Activated CD4-positive, alpha-beta memory T cell treated with anti-CD3 and anti-CD28 coated beads, Interleukin-2, amount 10 ng/mL, durations not matched to agents 7 days and 5 days (primary cell): Measurements from ENCODE around the gene XCL1. TPM values are rescaled to one million over a fixed set of nuclear protein-coding genes. Genes with fewer than 3 reads are reported as not detected.
"Not testable (repeated sequence)": the region's sequence is repeated elsewhere in the genome, so short reads cannot be mapped to it uniquely, and the experiment has no call there.

Experiments used
- CTCF ChIA-PET: fragments of 350-600 bp; sonication (Branson Sonifier 250); formaldehyde crosslinking; loops from one replicate; lab custom pipeline; 2021; ENCODE audit warnings: antibody characterized with exemption, inconsistent platforms; lab: Charles Lee
- POLR2A ChIA-PET: fragments of 350-600 bp; sonication (Branson Sonifier 250); formaldehyde crosslinking; loops from one replicate; lab custom pipeline; 2021; ENCODE audit warnings: antibody characterized with exemption; lab: Charles Lee
- DNase-seq: peaks from one replicate; pipeline ENCODE4 v3.0.0-alpha.2; 2020
- H3K27ac Mint-ChIP-seq: one replicate; pipeline ENCODE4 v1.8.0; 2021; ENCODE audit warnings: mild to moderate bottlenecking, mixed read lengths
- H3K27me3 Mint-ChIP-seq: one replicate; pipeline ENCODE4 v1.8.0; 2021; ENCODE audit warnings: mixed read lengths
- H3K36me3 Mint-ChIP-seq: one replicate; pipeline ENCODE4 v1.8.0; 2021; ENCODE audit warnings: low read depth, mixed read lengths
- H3K4me1 Mint-ChIP-seq: one replicate; pipeline ENCODE4 v1.8.0; 2021; ENCODE audit warnings: mixed read lengths
- H3K4me3 Mint-ChIP-seq: one replicate; pipeline ENCODE4 v1.8.0; 2021; ENCODE audit warnings: mild to moderate bottlenecking, mixed read lengths
- H3K9me3 Mint-ChIP-seq: one replicate; pipeline ENCODE4 v1.8.0; 2021; ENCODE audit warnings: mixed read lengths
- total RNA-seq, 2 experiments: library from RNA; stranded (reverse); gene quantifications; one replicate each; pipeline ENCODE4 v1.2.3, GENCODE V29; 2021

The XCL1 gene
- total RNA-seq: under 1 TPM in 1 of 2 experiments, not detected in 1; 0.33 TPM

GRCh38 chr1:168576245-168576688 lies at the start of gene XCL1:
Gene XCL1 (plus strand): TSS chr1:168576605. CDS start chr1:168576638, 33 bp downstream.
- Mint-ChIP-seq H3K4me1 (peaks cover 27% of the 10 kb centered on the region), H3K27me3 (peaks cover 12% of the 10 kb centered on the region)
- CTCF ChIA-PET: interaction anchor here (1.2 kb wide), 1 partner anchor 27 kb away, joined by 3 read pairs; no protein-coding TSS in a partner anchor
- H3K36me3 Mint-ChIP-seq, H3K9me3 Mint-ChIP-seq, H3K27ac Mint-ChIP-seq, DNase-seq, POLR2A ChIA-PET, H3K4me3 Mint-ChIP-seq: not testable (repeated sequence)

- CTCF ChIA-PET: interaction anchor here (1.2 kb wide), 1 partner anchor 187 kb away, joined by 4 read pairs; no protein-coding TSS in a partner anchor
- POLR2A ChIA-PET: no interaction called here
- Mint-ChIP-seq H3K27me3 (peaks cover 10% of the 10 kb centered on the region), H3K9me3 (peaks cover under 1% of the 10 kb centered on the region), H3K4me3 (no peak overlapping the region), H3K27ac (no peak overlapping the region), H3K4me1 (peaks cover 20% of the 10 kb centered on the region), H3K36me3 (peaks cover under 1% of the 10 kb centered on the region)
- no peak for DNase-seq
Observed at GRCh38 chr1:168529518-168529917, 46.9 kb upstream of the XCL1 start.

- DNase-seq: no peak
- Mint-ChIP-seq H3K4me3 (no peak overlapping the region), H3K27ac (peak overlapping the region; percentile 32), H3K9me3 (peaks cover 3% of the 10 kb centered on the region), H3K4me1 (peaks cover 41% of the 10 kb centered on the region), H3K36me3 (peaks cover 8% of the 10 kb centered on the region), H3K27me3 (peaks cover 10% of the 10 kb centered on the region)
- POLR2A ChIA-PET: interaction anchor here (1.0 to 3.1 kb wide), 2 partner anchors 11 to 63 kb away, joined by 3 to 20 read pairs; no protein-coding TSS in a partner anchor
- CTCF ChIA-PET: no interaction called here
Observed at GRCh38 chr1:168531615-168532345, 44.6 kb upstream of the XCL1 start.

- Mint-ChIP-seq H3K4me3 (peak overlapping the region; percentile 54), H3K36me3 (peaks cover 35% of the 10 kb centered on the region), H3K27me3 (peaks cover 4% of the 10 kb centered on the region), H3K27ac (peak overlapping the region; percentile 83), H3K9me3 (peaks cover 15% of the 10 kb centered on the region), H3K4me1 (peaks cover 48% of the 10 kb centered on the region)
- ChIA-PET CTCF (interaction anchor here (0.6 to 2.4 kb wide), 12 partner anchors 10 to 193 kb away, joined by 3 to 15 read pairs (median 3); no protein-coding TSS in a partner anchor), POLR2A (interaction anchor here (0.6 to 3.2 kb wide), 15 partner anchors 9 to 833 kb away, joined by 3 to 31 read pairs (median 6); no protein-coding TSS in a partner anchor)
- DNase-seq: peak; percentile 37
Observed at GRCh38 chr1:168535536-168535935, 40.9 kb upstream of the XCL1 start.

GRCh38 chr1:168540798-168541197 lies 35.6 kb upstream of the XCL1 start:
- POLR2A ChIA-PET, H3K4me3 Mint-ChIP-seq, DNase-seq, H3K27ac Mint-ChIP-seq, CTCF ChIA-PET, H3K27me3 Mint-ChIP-seq: not testable (repeated sequence)
- H3K9me3 Mint-ChIP-seq: peaks cover 15% of the 10 kb centered on the region
- peaks cover 21% of the 10 kb centered on the region for H3K4me1 Mint-ChIP-seq
- H3K36me3 Mint-ChIP-seq: peaks cover 35% of the 10 kb centered on the region

GRCh38 chr1:168542978-168543377 lies 33.4 kb upstream of the XCL1 start:
- H3K4me1 Mint-ChIP-seq, H3K9me3 Mint-ChIP-seq, CTCF ChIA-PET, H3K4me3 Mint-ChIP-seq, POLR2A ChIA-PET, DNase-seq, H3K27ac Mint-ChIP-seq: not testable (repeated sequence)
- Mint-ChIP-seq H3K27me3 (peaks cover 12% of the 10 kb centered on the region), H3K36me3 (peaks cover 20% of the 10 kb centered on the region)

- H3K4me3 Mint-ChIP-seq, CTCF ChIA-PET, POLR2A ChIA-PET, H3K9me3 Mint-ChIP-seq, H3K27ac Mint-ChIP-seq, H3K4me1 Mint-ChIP-seq, DNase-seq: not testable (repeated sequence)
- H3K36me3 Mint-ChIP-seq: peaks cover 19% of the 10 kb centered on the region
- H3K27me3 Mint-ChIP-seq: peaks cover 20% of the 10 kb centered on the region
Observed at GRCh38 chr1:168543840-168544498, 32.4 kb upstream of the XCL1 start, which contains the start of gene XCL2. Gene XCL2 (minus strand): TSS chr1:168543997. CDS start chr1:168543964, 33 bp downstream.

- H3K4me3 Mint-ChIP-seq, DNase-seq, H3K4me1 Mint-ChIP-seq, H3K9me3 Mint-ChIP-seq, CTCF ChIA-PET, H3K27ac Mint-ChIP-seq, POLR2A ChIA-PET: not testable (repeated sequence)
- Mint-ChIP-seq H3K27me3 (peaks cover 22% of the 10 kb centered on the region), H3K36me3 (peaks cover 16% of the 10 kb centered on the region)
Observed at GRCh38 chr1:168545678-168546552, 30.5 kb upstream of the XCL1 start.

GRCh38 chr1:168546553-168546895 lies 29.9 kb upstream of the XCL1 start:
- H3K27ac Mint-ChIP-seq, DNase-seq, H3K9me3 Mint-ChIP-seq, H3K4me3 Mint-ChIP-seq, POLR2A ChIA-PET, H3K4me1 Mint-ChIP-seq, CTCF ChIA-PET: not testable (repeated sequence)
- H3K36me3 Mint-ChIP-seq: peaks cover 18% of the 10 kb centered on the region
- peaks cover 25% of the 10 kb centered on the region for H3K27me3 Mint-ChIP-seq

- ChIA-PET POLR2A (no interaction called here), CTCF (interaction anchor here (0.9 kb wide), 1 partner anchor 16 kb away, joined by 3 read pairs; no protein-coding TSS in a partner anchor)
- H3K36me3 Mint-ChIP-seq: peaks cover 16% of the 10 kb centered on the region
- H3K27ac Mint-ChIP-seq: no peak overlapping the region
- no peak for DNase-seq
- H3K9me3 Mint-ChIP-seq: no peaks in the 10 kb centered on the region
- H3K4me3 Mint-ChIP-seq: no peak overlapping the region
- H3K27me3 Mint-ChIP-seq: peaks cover 38% of the 10 kb centered on the region
- peaks cover 13% of the 10 kb centered on the region for H3K4me1 Mint-ChIP-seq
Observed at GRCh38 chr1:168550971-168551370, 25.4 kb upstream of the XCL1 start.

GRCh38 chr1:168551688-168552087 lies 24.7 kb upstream of the XCL1 start:
- Mint-ChIP-seq H3K9me3 (no peaks in the 10 kb centered on the region), H3K27ac (no peak overlapping the region), H3K27me3 (peaks cover 40% of the 10 kb centered on the region), H3K36me3 (peaks cover 16% of the 10 kb centered on the region), H3K4me1 (peaks cover 13% of the 10 kb centered on the region), H3K4me3 (no peak overlapping the region)
- POLR2A ChIA-PET: no interaction called here
- CTCF ChIA-PET: no interaction called here
- no peak for DNase-seq

GRCh38 chr1:168552961-168553360 lies 23.4 kb upstream of the XCL1 start:
- ChIA-PET CTCF (interaction anchor here (1.4 kb wide), 1 partner anchor 210 kb away, joined by 3 read pairs; no protein-coding TSS in a partner anchor), POLR2A (no interaction called here)

More at GRCh38 chr1:168552961-168553360, 23.4 kb upstream of the XCL1 start:
- Mint-ChIP-seq H3K36me3 (peaks cover 13% of the 10 kb centered on the region), H3K27me3 (peaks cover 36% of the 10 kb centered on the region), H3K27ac (no peak overlapping the region), H3K4me3 (no peak overlapping the region), H3K9me3 (no peaks in the 10 kb centered on the region), H3K4me1 (peaks cover 22% of the 10 kb centered on the region)
- no peak for DNase-seq
